Mucosa of descending colon (tissue), 3 donors: ENCODE data around the gene HOGA1. TPM values are rescaled to one million over a fixed set of nuclear protein-coding genes. Genes with fewer than 3 reads are reported as not detected.

Experiments used
- ATAC-seq: fragments of 200-7000 bp; cut with Tn5 transposase; one replicate; pipeline ENCODE4 v1.9.1; 2020; ENCODE audit warnings: mild to moderate bottlenecking, moderate library complexity
- DNase-seq, 3 donors: peaks; one replicate each; pipeline ENCODE4 v3.0.0-alpha.2; 2020
- H3K36me3 ChIP-seq: fragments of 200-600 bp; one replicate; pipeline ENCODE4 v1.8.0; 2021; ENCODE audit warnings: low read depth, mild to moderate bottlenecking
- H3K4me1 ChIP-seq: fragments of 200-600 bp; one replicate; pipeline ENCODE4 v1.8.0; 2021; ENCODE audit warnings: low read depth, mild to moderate bottlenecking
- H3K4me3 ChIP-seq: fragments of 200-600 bp; one replicate; pipeline ENCODE4 v1.8.0; 2021; ENCODE audit warnings: mild to moderate bottlenecking
- H3K9me3 ChIP-seq: fragments of 200-600 bp; one replicate; pipeline ENCODE4 v1.8.0; 2021; ENCODE audit warnings: mild to moderate bottlenecking
- intact Hi-C, 2 donors: fragments of 100-400 bp; cut with DNase I in 1 of 2; cut with micrococcal nuclease in 1 of 2; formaldehyde crosslinking; loops; one replicate each; pipeline versions ENCODE4 v1.11.0 to v1.11.1; 2022; cut with DNase I, micrococcal nuclease
- total RNA-seq, 3 donors: library from RNA; stranded (reverse); fragmentation: NEBNext Ultra II Directional in 2 of 3; extraction: Animal tissue kit (Norgen Biotek cat#: 25700) in 2 of 3; gene quantifications; one replicate each; pipeline versions ENCODE4 v1.2.1 to v1.2.4, GENCODE V29; 2021 to 2023
- TF ChIP-seq, protein P1 (sequence below): fragments of 200-600 bp; IDR thresholded peaks from one replicate; pipeline ENCODE4 v1.8.0; 2022; ENCODE audit warnings: antibody characterized with exemption, mild to moderate bottlenecking
- donor health status: DM: no; HTN: no; CAD: no; lungs with moderate emphysema.
- donor health status: DM: no; HTN: no; CAD: no.
- donor health status: DM: no; HTN: yes; CAD: no.

The HOGA1 gene
- total RNA-seq, 3 donors from 2014 or later = 0.29 to 0.47 TPM; not detected in 1

- Histone ChIP-seq H3K4me3 (no peak overlapping the region), H3K9me3 (no peaks in the 10 kb centered on the region), H3K4me1 (no peaks in the 10 kb centered on the region), H3K36me3 (no peaks in the 10 kb centered on the region)
- no peak for ATAC-seq
- intact Hi-C loops = no loop called here
- TF ChIP-seq, protein P1, sequence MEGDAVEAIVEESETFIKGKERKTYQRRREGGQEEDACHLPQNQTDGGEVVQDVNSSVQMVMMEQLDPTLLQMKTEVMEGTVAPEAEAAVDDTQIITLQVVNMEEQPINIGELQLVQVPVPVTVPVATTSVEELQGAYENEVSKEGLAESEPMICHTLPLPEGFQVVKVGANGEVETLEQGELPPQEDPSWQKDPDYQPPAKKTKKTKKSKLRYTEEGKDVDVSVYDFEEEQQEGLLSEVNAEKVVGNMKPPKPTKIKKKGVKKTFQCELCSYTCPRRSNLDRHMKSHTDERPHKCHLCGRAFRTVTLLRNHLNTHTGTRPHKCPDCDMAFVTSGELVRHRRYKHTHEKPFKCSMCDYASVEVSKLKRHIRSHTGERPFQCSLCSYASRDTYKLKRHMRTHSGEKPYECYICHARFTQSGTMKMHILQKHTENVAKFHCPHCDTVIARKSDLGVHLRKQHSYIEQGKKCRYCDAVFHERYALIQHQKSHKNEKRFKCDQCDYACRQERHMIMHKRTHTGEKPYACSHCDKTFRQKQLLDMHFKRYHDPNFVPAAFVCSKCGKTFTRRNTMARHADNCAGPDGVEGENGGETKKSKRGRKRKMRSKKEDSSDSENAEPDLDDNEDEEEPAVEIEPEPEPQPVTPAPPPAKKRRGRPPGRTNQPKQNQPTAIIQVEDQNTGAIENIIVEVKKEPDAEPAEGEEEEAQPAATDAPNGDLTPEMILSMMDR = no peak
- peak in 1 of 3 donors; percentile 33 for DNase-seq
Observed at GRCh38 chr10:97539523-97540200, 44.5 kb upstream of the HOGA1 start.

DNA sequence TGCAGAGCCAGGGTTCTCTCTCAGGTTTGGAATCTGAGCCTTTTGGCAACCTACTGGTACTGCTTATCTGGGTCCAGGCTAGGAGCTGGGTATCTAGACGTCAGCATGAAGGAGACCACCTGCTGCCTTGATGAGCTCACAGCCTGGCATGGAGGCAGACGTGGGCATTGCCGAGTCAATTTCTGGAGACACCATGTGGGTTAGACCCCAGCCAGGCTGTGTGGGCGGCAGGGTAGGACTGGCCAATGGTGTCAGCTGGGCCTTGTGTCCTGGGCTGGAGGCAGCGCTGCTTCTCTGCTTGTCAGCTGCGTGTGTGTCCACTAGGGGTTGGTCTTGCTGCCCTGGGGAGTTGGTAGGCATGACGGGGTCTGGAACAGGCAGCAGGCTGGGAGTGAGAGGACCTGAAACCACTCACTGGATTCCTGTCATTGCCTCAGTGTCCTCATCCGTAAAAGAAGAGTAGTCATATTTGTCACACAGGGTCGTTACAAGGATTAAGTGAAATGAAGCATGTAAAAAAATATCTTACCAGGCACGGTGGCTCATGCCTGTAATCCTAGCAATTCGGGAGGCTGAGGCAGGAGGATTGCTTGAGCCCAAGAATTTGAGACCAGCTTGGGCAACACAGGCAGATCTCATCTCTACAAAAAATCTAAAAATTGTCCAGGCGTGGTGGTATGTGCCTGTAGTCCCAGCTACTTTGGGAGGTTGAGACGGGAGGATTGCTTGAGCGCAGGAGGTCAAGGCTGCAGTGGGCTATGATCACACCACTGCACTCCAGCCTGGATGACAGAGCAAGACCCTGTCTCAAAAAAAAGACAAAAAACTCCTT lies 43.3 kb upstream of the HOGA1 start:
- intact Hi-C loops = no loop called here
- no peak for ATAC-seq

DNA sequence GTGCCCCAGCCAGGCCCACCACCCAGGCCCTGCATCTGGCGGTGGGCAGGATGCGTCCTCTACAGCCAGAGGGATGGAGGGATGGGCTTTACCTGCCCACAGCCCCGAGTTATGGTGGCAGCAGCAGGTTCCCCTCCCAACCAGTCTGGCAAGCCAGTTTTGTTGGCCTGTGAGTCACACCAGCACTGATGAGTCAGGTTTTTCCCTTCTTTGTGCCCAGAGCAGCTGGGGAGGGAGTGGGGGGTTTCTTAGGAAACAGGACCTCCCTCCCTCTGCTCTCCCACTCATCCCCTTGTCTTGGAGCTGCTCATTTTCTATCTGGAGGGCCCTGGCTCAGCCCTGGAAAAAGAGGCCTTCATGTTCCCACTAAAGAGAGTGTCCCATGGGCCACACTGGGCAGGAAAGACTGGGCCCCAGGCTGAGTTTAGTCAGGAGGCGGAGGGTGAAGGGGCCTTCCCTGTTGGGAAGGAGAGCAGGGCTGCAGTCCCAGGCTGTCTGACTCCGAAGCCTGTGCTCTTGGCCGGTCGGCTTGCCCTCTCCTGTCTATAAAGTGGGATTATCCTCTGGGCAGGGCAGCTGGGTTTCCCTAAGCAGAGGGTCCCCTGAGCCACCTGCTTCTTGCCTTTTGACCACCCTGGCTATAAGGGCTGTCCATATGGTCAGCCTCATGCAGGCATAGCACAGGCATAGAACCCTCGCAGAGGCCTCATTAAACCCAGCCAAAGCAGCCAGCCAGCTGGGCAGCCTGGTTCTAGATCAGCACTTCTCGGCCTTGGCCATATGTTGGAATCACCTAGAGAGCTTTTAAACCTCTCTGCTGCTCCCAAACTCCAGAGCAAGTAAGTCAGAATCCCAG lies 41.8 kb upstream of the HOGA1 start:
- no peaks in the 10 kb centered on the region for H3K4me1 ChIP-seq
- intact Hi-C loops = no loop called here
- no peaks in the 10 kb centered on the region for H3K9me3 ChIP-seq
- ATAC-seq (peak; percentile 72), DNase-seq (peak; percentile 34 to 62 (median 37))
- TF ChIP-seq, protein P1 = no peak
- H3K36me3 ChIP-seq = no peaks in the 10 kb centered on the region
- H3K4me3 ChIP-seq = no peak overlapping the region

More for the DNA sequence above, 43.3 kb upstream of the HOGA1 start:
- Histone ChIP-seq H3K4me1 (no peaks in the 10 kb centered on the region), H3K9me3 (no peaks in the 10 kb centered on the region), H3K36me3 (no peaks in the 10 kb centered on the region), H3K4me3 (no peak overlapping the region)
- DNase-seq = peak in 1 of 3 donors; percentile 46
- TF ChIP-seq, protein P1 = no peak

GRCh38 chr10:97543025-97543546 lies 41.1 kb upstream of the HOGA1 start:
- TF ChIP-seq, protein P1 = no peak
- DNase-seq (peak; percentile 31 to 76 (median 45)), ATAC-seq (peak; percentile 92)
- no peaks in the 10 kb centered on the region for H3K4me1 ChIP-seq
- no peak overlapping the region for H3K4me3 ChIP-seq
- intact Hi-C loops = no loop called here
- no peaks in the 10 kb centered on the region for H3K9me3 ChIP-seq
- H3K36me3 ChIP-seq = no peaks in the 10 kb centered on the region
